GM19351 (cell line): ENCODE data around the gene MPL.

ENCODE experiments used
- ATAC-seq: cut with Tn5 transposase; IDR thresholded peaks from one replicate; pipeline ENCODE4 v1.9.1; 2021; ENCODE audit warnings: mild to moderate bottlenecking, moderate library complexity; ENCODE audit not compliant: unreplicated experiment

The MPL gene

DNA sequence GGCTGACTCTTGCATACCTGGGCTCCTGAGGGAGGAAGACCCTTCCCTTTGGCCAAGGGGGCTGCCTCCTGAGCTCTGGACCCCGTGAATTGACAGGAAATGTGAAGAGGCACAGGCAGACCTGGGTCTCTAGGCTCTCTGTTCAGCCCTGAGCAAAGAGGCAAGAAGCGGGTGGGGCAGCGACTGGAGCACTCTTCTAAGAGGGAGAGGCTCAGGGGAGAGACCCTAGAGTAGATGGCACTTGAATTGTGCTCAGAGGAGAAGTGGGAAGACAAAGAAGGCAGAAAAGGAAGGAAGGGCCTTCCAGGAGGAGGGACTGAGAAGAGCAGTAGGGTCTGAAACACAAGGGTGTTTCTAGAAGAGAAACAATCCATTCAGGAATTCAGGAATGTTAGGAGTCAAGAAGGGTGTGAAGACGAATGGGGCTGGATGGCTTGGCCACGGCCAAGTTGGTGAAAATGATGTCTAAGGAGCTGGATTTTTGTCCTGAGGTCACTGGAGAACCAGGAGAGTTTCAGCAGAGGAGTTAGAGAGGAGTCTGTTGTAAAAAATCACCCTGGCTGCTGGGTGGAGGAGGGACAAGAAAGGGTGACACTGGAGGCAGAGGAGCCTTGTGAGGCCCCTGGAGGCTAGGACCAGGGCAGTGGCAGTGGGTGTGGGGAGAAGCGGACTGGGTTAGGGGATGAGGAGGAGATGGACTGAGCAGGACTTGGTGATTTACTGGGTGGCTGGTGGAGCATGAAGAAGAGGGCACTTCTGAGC lies 31.5 kb upstream of the MPL start:
- no peak for ATAC-seq

GRCh38 chr1:43306688-43307457 lies 30.7 kb upstream of the MPL start:
- no peak for ATAC-seq

- ATAC-seq = no peak
These were observed 30.0 kb upstream of the MPL start for GRCh38 chr1:43307458-43308158.

GRCh38 chr1:43308635-43309404 lies 28.8 kb upstream of the MPL start:
- no peak for ATAC-seq

- ATAC-seq = no peak
These were observed 28.1 kb upstream of the MPL start for GRCh38 chr1:43309405-43310025.

- ATAC-seq = no peak
These were observed 26.1 kb upstream of the MPL start for GRCh38 chr1:43311521-43311920.

DNA sequence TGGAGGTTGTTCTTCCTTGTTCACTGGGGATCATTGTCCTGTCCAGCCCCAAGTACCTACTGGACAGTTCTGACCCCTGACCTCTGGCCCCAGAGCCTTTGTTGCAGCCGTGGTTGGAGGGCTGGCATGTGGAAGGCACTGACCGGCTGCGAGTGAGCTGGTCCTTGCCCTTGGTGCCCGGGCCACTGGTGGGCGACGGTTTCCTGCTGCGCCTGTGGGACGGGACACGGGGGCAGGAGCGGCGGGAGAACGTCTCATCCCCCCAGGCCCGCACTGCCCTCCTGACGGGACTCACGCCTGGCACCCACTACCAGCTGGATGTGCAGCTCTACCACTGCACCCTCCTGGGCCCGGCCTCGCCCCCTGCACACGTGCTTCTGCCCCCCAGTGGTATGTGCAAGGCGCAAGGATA lies 25.4 kb upstream of the MPL start:
- ATAC-seq = no peak

- no peak for ATAC-seq
These were observed 24.7 kb upstream of the MPL start for GRCh38 chr1:43312663-43313515.

DNA sequence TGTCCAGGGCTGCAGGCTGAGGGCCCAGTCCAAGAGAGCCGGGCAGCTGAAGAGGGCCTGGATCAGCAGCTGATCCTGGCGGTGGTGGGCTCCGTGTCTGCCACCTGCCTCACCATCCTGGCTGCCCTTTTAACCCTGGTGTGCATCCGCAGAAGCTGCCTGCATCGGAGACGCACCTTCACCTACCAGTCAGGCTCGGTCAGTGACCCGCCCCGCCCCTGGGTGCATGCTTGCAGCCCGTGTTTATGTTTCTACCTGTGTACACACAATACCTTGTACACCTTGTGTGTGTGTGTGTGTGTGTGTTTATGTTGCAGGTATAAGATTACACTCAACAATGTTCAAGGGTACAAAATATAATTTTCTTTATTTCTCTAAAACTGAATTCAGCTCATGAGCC lies 23.8 kb upstream of the MPL start:
- ATAC-seq = no peak

DNA sequence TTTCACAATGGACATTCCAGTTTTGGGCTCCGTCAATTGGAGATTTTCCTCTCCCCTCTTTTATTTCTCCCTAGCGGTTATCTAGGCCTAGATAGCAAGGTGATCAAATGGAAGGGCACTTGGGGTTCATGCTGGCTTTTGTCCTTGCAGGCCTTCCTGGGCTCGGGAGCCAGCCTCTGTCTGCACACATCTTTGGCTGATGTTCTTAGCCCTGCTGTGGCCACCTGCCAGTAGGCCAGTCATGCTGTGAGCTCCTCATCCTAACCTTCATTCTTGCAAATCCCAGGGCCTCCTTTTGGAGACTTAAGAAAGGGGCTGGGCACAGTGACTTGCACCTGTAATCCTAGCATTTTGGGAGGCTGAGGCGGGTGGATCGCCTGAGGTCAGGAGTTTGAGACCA lies 23.4 kb upstream of the MPL start:
- no peak for ATAC-seq

- no peak for ATAC-seq
These were observed 22.1 kb upstream of the MPL start for GRCh38 chr1:43315481-43315880.

DNA sequence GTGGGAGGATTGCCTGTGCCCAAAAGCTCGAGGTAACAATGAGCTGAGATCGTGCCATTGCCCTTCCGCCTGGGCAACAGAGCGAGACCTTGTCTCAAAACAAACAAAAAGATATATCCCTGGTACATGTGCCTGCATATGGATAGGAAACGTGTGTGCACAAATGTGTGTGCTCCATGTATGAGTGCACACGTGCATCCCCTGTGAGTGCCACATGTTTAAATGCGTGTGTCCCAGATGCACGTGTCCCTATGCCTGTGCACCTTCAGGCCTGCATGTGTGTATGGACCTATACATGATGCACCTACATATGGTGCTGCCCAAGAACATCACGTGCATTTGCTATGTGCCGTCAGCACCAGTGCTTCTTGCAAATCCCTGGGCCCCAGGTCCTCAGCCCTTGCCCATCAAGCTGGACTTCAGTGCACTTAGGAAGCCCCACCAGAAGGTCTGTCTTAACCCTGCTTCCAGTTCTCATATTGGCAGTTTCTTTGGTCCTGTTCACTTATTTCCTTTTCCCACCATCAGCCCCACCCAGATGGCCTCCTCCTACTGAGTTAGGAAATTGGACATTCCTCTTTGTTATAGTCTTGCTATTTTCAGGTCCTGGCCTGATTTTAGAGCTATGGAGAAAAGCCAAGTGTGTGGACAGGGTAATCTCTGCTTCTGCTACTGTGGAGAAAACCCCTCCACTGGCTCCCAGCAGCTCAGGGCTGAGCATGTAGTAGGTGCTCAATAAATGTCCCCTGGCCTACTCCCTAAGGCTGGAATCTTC lies 21.5 kb upstream of the MPL start:
- ATAC-seq = no peak

- no peak for ATAC-seq
These were observed 20.7 kb upstream of the MPL start for GRCh38 chr1:43316738-43317520.

DNA sequence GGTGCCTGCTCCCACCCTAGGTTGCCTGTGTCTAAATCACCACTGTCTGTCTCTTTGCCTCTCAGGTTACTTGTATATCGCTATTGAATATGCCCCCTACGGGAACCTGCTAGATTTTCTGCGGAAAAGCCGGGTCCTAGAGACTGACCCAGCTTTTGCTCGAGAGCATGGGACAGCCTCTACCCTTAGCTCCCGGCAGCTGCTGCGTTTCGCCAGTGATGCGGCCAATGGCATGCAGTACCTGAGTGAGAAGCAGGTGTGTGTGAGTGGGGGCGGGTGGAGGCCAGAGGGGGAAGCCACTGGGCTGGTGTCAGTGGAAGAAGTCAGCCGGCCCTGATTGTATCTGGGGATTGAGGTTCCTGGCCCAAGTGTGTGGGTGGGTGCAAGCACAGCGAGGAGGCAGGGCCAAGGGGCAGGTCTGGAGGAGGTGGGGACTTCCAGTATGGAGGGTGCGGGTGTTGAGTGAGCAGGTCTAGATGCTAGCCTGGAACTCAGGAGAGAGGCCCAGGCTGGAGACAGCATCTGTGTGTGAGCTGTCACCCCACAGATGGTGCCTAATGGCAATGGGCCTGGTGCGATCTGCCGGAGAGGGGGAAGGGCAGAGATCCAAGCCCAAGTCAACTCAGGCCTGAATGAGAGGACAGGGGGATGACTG lies 19.7 kb upstream of the MPL start:
- no peak for ATAC-seq

DNA sequence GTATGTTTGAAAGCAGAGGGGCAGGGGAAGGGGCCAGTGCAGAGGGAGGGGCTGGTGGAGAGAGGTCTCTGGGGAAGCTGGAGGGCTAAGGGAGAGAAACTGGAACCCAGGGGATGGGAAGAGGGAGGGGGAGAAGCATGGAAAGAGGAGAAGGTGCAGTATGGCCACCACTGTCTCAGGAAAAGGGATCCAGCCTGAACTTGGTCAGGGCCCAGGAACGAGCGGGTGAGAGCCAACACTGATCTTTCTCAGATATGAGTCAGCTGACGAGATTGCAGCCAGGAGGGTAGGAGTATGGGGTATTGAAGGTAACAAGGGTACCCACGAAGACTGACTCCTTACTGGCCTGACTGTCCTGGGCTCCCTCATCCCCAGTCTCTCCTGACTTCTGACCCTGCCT lies 18.8 kb upstream of the MPL start:
- ATAC-seq = no peak

DNA sequence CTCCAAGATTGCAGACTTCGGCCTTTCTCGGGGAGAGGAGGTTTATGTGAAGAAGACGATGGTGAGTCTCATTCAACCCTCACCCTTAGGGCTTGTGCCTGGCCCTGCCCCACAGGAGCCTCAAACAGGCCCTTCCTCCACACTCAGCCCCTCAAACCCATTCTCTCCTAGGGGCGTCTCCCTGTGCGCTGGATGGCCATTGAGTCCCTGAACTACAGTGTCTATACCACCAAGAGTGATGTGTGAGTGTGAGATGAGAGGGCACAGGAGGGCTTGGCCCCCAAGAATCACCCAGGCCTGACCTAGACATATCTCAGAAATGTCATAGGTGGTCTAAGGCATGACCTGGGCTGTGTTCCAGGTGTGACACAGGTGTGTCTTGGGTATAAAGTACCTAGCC lies 18.3 kb upstream of the MPL start:
- ATAC-seq = no peak

GRCh38 chr1:43319766-43320165 lies 17.9 kb upstream of the MPL start:
- no peak for ATAC-seq
